ENCODE measurements around the gene SAYSD1.

SAYSD1 gene

DNA sequence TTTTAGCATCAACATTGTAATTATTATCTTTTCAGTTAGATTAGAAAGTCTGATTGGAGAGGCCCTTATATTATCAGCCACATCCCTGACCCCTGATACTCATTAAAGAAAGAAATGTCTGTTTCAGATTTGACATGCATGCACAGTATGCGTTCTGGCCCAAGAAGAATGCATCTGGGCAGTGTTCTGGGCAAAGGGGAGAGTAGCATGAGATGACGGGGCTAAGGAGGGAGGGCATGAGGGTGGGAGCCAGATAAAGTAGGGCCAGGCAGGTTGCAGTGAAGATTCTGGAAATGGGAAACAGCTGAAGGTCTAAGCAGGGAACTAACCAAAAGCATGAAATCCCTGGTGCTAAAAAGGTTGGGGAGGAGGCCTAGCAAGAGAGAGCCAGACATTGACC is 7.3 kb downstream of the SAYSD1 start:
- no peak for DNase-seq

DNA sequence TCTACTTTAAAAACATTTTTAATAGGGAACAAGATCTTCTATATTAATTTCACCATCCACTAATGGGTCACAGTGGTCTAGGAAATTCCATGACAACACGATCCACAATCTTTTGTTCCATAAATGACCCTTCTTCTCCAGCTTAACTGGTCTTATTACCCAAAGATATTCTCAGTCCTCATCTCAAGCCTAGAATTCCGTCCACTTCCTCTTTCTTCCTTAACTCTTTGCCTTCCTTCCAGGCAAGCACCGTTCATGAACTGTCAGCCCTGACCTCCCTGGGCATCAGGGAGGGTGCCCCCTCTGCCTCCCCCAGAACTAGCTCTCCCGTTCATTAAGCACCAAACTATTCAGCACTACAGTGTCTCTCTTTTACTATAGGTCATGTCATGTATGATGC is 8.0 kb downstream of the SAYSD1 start:
- no peak for DNase-seq

DNA sequence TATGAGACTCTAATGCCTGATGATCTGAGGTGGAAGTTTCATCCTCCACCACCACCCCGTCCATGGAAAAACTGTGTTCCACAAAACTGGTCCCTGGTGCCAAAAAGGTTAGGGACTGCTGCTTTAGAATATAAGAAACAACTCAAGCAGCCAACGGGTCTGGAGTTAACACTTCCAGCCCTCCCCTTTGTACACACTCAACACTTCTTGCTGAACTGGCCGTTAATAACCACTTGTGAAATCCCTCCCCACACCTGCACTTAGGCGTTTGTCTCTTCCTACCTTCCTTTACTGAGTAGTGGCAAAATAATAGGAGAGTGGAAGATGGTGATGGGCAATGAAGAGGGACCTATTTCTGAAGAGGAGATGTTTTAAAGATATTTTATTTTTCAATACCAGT is 10.5 kb downstream of the SAYSD1 start:
- DNase-seq, result no peak

DNA sequence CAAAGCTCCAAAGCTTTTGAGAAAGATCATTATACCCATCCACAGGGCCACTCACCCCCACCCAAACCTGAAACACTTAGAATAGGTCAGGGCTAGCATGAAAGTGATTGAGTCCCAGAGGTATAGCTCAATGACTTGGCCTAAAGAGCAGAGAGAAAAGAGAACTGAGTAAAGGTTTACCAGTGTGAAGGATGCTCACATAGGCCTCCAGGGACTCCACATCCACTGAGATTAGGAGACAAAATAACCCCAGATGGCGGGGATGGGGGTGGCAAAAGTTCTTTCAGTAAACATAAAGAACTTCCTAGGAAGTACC is 12.2 kb downstream of the SAYSD1 start:
- no peak for DNase-seq

DNA sequence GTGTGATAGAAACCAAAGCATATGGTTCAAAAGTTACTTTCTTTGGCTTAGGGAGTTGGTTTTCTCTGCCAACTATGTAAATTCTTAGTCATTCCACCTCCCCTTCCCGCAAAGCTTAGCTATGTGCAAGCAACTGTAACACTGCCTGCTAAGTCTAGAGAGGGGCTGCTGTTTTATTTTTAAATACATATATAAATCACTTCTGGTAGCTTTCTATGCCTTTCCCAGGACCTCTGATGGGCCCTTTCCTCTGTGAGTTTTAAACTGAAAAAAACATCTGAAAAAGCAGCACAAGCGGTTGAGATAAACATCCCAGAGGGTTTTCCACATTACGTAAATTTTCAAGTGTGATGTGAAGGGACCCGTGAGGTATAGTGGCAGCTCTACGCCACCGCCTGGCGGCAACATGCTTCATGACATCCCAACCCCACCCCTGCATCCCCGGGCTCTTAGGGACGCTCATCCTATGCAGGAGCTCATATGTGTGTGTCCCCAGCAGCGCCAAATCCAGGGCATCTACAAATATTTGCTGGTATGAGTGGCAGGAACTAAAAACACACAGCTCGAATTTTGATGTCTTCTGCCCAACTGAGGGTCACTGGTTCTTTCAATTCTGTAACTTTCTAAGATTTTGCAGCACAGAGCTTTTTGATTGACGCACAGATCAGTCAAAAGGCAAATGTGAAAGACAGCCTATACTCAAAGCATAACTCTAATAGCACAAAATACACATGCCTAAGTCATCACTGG is 12.7 kb downstream of the SAYSD1 start:
- DNase-seq, result peak; percentile 51

DNA sequence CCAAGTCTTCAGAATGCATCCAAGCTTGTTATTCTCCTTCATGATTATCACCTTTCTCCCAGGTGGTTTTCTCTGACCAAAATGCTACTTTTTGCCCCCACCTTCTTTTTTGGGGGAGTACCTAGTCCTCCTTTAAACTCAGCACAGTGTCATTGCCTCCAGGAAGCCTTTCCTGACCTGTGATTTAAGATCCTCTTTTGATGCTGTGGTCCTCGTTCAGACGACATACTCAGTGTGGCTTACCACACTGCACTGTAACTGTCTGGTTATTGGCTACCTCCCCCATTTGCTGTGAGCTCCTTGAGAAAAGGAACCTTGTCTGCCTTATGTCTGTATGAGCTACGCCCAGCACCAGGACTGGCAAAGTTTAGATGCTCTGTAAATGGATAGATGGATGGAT is 14.6 kb downstream of the SAYSD1 start:
- DNase-seq, result no peak

DNA sequence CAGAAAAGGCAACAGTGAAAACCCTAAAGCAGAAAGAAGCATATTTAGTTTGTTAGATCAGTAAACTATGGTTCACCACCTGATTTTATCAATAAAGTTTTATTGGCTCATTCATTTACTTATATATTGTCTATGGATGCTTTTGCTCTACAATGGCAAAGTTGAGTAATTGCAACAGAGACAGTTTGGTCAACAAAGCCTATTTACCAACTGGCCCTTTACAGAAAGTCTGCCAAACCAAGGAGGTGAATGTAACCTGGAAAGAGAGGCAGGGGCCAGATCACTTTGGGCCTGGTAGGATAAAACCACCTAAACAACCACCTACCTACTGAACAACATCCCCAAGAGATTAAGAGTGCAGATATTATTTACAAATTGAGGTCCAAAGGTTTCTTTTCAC is 19.4 kb downstream of the SAYSD1 start:
- DNase-seq, result no peak

DNA sequence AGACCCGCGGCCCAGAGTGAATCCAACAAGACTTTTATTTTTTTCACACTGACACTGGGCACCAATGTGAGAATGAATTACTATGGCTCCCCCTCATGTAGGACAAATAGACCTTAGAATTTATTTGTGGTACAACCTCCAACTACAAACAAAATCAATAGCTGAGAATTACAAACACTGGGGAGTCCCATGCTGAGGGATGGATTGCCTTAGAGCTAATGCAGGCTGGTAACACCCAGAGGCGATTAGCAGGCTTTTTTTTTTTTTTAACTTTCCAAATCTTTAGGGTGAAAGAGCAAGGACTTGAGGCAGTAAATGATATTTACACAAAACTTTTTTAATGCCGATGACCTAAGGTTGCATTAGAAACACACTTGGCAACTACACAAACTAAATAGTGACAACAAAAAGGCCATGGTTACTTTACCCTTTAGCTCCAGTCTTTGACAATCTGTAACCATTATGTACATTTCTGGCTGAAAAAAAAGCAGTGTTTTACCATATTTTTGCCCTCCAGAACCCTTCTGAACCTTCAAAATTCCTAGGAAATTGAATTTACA is 21.8 kb downstream of the SAYSD1 start:
- DNase-seq, result no peak

DNA sequence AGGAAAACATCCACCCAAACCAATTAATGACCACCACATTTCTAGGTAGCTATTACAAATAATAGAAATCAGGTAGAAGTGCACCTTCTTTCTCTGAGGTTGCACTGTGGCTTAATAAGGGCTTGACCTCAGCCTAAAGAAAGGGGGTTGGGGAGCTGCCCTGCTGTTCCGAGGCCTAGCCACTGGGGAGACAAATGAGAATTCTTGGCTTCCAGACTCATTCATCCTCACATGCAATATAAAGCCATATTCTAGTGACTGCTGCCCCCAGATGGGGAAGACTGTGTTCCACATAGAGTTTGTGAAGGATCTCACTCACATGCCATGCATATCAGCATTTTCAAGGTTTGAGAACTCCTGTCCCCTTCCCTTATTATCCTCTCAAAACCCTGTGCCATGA is 22.9 kb downstream of the SAYSD1 start:
- peak; percentile 45 for DNase-seq

DNA sequence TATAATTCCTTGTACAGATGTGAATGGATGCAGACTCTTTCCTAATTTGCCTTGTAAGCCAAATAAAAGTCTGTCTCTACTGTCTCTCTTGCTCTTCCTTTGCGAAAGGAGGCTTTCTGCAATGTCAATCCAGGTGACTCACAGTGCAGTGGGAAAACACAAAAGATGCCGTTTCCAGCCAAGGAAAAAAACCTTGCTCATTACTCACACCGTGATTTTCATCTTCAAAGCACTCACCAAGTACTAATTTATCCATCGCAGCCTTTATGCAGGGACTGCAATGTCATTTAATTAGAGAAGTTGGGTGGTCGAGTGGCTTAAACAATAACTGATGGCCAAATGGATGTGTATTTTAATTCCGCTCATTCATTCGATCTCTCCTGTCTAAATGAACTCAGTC is 23.8 kb downstream of the SAYSD1 start:
- no peak for DNase-seq

DNA sequence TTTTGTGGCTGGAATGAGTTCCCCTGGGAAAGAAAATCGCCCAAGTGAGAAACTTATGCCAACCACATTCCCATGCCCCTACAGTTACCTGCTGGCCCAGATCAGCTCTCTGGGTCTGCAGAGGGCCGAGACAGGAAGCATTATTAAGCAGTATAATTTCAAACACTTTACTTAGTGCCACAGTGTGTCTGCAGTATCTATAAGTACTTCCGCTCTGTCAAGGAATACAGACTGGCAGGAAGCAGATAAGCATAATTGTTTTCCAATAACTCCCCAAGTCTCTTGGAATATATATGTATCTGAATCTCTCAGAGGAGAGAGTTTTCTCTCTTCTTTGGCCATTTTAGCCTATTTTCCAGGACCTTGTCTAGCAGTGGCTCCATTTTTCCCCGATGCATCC is 24.9 kb downstream of the SAYSD1 start:
- peak; percentile 34 for DNase-seq

DNA sequence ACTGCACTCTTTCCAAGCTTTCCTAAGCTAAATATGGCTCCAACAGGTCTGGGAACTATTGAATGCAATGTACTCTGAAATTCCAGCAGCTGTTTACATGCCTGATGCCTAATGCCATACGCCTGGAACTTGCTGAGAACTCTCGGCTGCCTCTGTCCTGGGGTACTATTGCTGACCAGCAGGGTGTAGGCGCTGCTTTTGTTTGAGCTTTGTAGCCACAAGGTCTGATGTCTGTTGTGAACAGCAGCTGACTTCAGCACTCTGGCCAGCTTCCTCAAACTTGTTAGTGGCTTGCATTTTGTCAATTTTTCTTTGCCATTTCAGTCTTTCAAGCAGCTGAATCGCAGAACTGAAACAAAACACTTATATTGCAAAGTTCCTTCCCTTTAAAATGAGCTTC is 26.7 kb downstream of the SAYSD1 start:
- peak; percentile 59 for DNase-seq

DNA sequence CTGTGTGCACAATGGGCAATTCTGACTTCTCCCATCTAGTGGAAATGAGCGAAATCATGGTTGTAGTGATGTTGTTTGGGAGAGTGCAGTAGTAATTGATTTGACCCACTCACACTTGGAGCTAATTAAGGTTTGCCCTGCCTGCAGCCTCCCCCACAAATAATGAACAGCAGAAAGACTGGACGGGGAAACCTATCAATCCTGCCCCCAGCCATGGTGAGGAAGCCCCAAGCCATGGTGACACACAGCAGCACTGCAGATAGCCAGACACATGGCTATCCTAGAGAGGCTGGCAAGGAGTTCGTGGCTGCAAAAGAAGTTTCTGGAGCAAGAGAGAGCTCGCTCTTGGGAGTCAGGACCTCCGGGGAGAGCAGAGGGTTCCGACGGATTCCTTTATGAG is 27.8 kb downstream of the SAYSD1 start:
- no peak for DNase-seq

DNA sequence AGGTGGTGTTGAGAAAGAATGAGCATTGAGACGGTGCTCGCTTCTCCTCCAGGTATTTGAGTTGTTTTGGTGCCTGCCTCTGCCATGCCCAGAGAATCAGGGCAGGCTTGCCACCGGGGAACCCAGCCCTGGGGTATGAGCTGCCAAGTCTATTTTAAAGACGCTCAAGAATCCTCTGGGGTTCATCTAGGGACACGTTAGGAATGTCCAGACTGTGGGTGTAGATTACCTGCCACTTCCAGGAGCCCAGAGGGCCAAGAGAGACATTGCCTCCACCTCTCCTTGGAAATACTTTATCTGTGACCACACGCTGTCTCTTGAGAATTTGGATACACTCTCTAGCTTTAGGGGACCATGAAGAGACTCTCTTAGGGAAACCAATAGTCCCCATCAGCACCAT is 28.3 kb downstream of the SAYSD1 start:
- DNase-seq, result no peak

DNA sequence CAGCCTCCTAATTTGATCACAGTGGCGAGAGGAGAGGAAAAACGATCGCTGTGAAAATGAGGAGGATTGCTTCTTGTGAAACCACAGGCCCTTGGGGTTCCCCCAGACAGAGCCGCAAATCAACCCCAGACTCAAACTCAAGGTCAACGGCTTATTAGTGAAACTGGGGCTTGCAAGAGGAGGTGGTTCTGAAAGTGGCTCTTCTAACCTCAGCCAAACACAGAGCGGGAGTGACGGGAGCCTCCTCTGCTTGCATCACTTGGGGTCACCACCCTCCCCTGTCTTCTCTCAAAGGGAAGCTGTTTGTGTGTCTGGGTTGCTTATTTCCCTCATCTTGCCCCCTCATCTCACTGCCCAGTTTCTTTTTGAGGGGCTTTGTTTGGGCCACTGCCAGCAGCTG is 28.7 kb downstream of the SAYSD1 start:
- DNase-seq, result no peak

DNA sequence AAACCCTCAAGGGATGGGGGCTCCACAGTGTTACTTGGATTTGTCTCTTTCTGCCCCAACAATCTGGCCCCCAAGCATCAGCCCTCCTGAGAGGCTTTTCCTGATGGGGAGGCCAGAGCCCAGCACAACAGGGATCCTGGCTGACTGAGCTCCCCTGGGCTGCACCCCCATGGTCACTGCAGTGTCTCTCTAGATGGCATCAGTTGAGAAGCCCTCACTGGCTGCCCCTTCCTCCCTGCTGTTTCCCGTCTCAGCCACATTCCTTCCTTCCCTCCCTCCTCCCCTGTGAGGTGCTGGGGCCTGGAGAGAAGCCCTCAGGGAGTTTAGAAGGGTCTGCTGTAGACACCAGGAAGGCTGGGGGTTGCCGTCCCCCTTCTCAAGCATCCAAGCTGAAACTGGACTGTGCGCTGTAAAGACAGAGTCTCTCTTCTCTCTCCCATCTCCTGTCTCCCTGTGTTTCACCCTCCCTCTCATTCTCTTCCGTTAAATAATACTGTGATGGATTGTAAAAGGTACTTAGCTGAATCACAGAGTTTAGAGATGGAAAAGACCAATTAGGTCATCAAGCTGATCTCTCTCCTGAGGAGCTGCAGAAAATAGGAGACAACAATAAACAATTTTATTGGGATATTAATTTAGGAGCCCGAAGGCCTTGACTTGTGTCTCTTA is 29.7 kb downstream of the SAYSD1 start:
- DNase-seq, result no peak

DNA sequence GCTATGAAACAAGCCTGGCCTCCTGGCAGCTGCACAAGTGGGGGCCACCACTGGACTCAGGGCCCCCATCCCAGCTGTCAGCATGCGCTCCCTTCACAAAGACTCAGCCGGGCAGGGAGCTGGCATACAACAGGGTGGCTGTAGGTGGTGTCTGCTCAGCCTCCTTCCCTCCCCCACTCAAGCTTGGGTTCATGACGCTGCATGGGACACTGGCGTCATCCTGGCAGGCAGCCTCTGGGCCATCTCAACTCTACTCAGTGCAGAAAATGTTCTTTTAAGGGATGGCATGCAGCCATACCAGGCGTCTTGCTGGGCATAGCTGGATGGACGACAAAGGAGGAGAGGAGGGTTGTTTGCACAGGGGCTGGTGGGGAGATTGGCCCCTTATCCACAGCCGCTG is 30.5 kb downstream of the SAYSD1 start:
- DNase-seq, result no peak

DNA sequence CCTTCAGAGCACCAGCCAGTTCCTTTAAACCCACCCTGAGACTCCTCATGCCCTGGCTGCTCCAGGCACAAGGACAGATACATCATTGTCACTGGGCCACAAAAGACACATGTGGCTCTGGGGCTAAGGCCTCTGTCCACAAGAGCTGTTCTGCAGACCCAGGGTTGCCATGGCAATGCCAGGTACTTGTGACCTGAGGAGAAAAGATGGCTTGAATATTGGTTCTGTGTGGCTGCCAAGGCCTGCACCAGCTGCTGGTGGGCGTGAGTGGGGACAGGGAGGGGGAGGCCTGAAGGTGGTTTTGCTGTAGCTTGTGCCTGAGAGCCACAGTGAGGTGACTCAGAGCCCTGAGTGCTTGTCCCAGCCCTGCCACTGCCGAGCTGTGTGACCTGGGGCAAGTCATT is 31.8 kb downstream of the SAYSD1 start:
- no peak for DNase-seq

DNA sequence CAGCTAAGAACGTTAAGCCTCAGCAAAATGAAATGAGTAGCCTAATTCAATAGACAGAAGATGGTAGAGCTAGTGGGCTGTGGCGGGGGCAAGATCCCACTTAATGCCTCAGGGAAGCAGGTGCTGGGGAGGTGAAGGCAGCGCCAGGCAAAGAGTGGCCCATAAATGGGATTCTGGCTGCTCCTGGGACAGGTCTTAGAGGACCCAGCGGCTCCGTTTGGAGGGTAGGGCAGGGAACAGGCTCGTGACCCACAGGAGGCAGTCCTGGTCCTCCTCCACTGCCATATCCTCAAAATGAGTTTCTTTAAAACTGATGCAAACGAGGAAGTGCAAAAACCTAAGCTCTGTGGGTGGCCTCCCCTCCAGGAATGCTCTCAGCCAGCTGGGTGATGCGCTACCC is 32.7 kb downstream of the SAYSD1 start:
- DNase-seq, result no peak

DNA sequence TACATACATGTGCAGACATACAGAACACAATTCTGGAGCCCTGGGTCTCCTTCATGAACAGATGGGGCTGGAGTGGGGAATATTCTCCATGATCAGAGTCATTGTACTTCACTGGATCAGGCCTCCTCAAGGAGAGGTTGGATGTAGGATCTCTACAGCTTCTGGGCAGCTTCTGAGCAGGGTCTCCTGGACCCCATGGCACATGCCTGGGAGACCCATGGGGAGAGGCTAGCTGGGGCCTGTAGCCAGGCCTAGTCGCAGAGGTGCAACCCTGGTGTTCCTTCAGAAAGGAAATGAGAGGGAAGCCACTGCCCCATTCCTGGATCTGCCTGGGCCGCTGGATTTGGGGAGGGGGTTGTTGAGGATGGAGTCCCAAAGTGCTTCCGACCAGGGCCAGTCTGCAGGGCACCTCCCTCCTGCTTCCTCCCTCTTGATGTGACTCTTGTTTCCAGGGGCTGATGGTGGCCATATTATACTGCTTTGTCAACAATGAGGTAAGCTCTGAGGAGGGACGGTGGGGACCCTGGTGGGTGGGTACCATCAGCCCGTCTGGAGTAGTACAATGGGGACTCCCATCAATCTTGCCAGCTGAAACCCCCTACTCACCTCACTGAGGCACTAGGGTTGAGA is 34.6 kb downstream of the SAYSD1 start:
- no peak for DNase-seq

DNA sequence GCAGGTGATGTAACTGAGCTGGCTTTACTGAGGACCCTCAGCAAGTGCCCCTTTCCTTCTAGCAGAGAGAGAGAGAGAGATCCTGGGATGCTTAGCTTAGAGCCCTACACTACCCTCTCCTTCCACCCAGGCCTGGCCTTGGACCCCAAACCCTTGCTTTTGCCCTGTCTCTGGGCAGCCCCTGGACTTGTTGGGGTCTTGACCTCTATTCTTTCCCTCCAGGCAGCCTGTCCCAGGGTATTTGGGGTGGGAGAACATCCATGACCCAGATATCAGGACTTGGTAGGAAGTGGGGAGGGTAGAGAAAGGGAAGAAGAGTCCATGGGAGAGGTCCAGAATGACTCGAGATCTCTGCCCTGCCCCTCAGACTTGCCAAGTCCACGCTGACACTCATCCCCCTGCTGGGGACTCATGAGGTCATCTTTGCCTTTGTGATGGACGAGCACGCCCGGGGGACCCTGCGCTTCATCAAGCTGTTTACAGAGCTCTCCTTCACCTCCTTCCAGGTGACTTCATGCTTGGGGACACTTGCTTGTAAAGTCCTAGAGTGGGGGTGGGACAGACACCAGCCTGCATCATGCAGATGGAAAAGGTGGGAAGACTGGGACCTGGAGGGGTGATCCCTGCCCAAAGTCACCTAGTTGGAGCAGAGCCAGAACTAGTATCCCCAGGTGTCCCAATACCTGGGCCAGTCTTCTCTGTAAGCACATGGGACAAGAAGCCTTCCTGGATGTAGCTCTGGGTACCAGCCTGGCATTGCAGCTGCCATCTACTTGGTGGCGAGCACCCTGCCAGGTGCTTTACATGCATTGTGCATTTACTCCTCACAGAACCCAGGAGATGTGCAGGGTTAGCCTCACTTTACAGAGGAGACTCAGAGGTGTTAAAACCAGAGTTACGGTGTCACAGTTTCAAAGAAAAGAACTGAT is 35.5 kb downstream of the SAYSD1 start:
- no peak for DNase-seq

DNA sequence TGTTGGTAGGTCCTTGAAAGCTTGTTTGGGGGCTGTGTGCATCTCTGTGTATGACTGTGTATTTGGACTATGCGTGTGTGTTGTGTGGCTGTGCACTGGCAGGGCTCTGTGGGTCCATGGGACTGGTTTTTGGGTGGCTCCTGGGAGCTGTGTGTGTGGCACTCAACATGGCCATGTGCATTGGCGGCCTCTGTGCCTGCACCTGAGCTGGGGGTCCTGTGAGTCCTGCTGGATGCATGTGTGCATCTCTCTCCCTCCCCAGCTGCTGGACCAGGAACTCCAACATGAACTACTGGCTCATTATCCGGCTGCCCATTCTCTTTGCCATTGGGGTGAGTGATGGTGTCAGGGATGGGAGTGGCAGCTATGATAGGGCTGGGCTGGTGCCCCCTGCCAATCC is 36.3 kb downstream of the SAYSD1 start:
- no peak for DNase-seq

Data from hematopoietic multipotent progenitor cell treated with erythropoietin and hydrocortisone succinate and interleukin-3 and kit ligand, for 8 days (in vitro differentiated cells).